Dendritic cell treated with granulocyte-macrophage colony-stimulating factor and Interleukin-4, amounts not matched to agents 40 ng/mL and 50 ng/mL, for 4 days (primary cell): ENCODE data around the gene LRRK1.

Experiments
- H3K27ac Mint-ChIP-seq: one replicate; pipeline ENCODE4 v1.8.0; 2022; ENCODE audit warnings: mild to moderate bottlenecking, mixed read lengths
- H3K27me3 Mint-ChIP-seq: one replicate; pipeline ENCODE4 v1.8.0; 2022; ENCODE audit warnings: mild to moderate bottlenecking, mixed read lengths
- H3K36me3 Mint-ChIP-seq: one replicate; pipeline ENCODE4 v1.8.0; 2022; ENCODE audit warnings: low read depth, mixed read lengths
- H3K4me1 Mint-ChIP-seq: one replicate; pipeline ENCODE4 v1.8.0; 2022; ENCODE audit warnings: low read depth, mixed read lengths
- H3K4me3 Mint-ChIP-seq: one replicate; pipeline ENCODE4 v1.8.0; 2022; ENCODE audit warnings: mild to moderate bottlenecking, moderate library complexity, mixed read lengths
- H3K9me3 Mint-ChIP-seq: one replicate; pipeline ENCODE4 v1.8.0; 2022; ENCODE audit warnings: mixed read lengths
- intact Hi-C: fragments of 100-400 bp; cut with micrococcal nuclease; formaldehyde crosslinking; loops from one replicate; pipeline ENCODE4 v1.15.0; 2022

LRRK1 gene

GRCh38 chr15:101108461-101108775 is 189.3 kb downstream of the LRRK1 start:
- no peak overlapping the region for H3K4me3 Mint-ChIP-seq
- H3K9me3 Mint-ChIP-seq: no peaks in the 10 kb centered on the region
- intact Hi-C loops: no loop called here
- peaks cover 15% of the 10 kb centered on the region for H3K27me3 Mint-ChIP-seq
- H3K36me3 Mint-ChIP-seq: no peaks in the 10 kb centered on the region
- no peak overlapping the region for H3K27ac Mint-ChIP-seq
- peaks cover 4% of the 10 kb centered on the region for H3K4me1 Mint-ChIP-seq

DNA sequence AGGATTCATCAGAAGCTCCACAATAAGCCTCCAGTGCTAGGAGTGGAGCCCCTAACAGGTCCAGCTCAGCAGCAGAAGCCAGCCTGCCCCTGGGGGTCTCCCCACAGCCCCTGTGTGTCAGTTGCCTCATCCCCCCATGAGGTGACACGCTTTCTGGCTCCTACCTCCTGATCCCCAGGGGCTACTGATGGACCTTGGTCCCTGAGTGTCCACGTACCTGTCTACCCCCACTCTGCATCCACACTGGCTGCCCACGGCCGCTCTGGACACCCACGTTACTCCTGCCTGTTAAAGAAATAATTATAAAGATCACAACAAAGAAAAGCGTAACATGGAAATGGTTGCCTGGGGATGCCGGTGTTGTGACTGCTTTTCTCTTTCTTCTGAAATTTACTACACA is 189.6 kb downstream of the LRRK1 start:
- Mint-ChIP-seq H3K27ac (no peak overlapping the region), H3K9me3 (no peaks in the 10 kb centered on the region), H3K4me3 (no peak overlapping the region), H3K4me1 (no peaks in the 10 kb centered on the region), H3K36me3 (no peaks in the 10 kb centered on the region), H3K27me3 (peaks cover 13% of the 10 kb centered on the region)
- intact Hi-C loops: no loop called here

- H3K36me3 Mint-ChIP-seq: no peaks in the 10 kb centered on the region
- no peak overlapping the region for H3K4me3 Mint-ChIP-seq
- peaks cover 8% of the 10 kb centered on the region for H3K4me1 Mint-ChIP-seq
- H3K9me3 Mint-ChIP-seq: no peaks in the 10 kb centered on the region
- H3K27ac Mint-ChIP-seq: no peak overlapping the region
- intact Hi-C loops: no loop called here
- peaks cover 24% of the 10 kb centered on the region for H3K27me3 Mint-ChIP-seq
Measured at GRCh38 chr15:101110681-101111569, 191.8 kb downstream of the LRRK1 start.

- no peaks in the 10 kb centered on the region for H3K36me3 Mint-ChIP-seq
- H3K27me3 Mint-ChIP-seq: peaks cover 20% of the 10 kb centered on the region
- H3K4me3 Mint-ChIP-seq: no peak overlapping the region
- H3K9me3 Mint-ChIP-seq: no peaks in the 10 kb centered on the region
- peaks cover 16% of the 10 kb centered on the region for H3K4me1 Mint-ChIP-seq
- no peak overlapping the region for H3K27ac Mint-ChIP-seq
- intact Hi-C loops: no loop called here
Measured at GRCh38 chr15:101111570-101112262, 192.6 kb downstream of the LRRK1 start.

DNA sequence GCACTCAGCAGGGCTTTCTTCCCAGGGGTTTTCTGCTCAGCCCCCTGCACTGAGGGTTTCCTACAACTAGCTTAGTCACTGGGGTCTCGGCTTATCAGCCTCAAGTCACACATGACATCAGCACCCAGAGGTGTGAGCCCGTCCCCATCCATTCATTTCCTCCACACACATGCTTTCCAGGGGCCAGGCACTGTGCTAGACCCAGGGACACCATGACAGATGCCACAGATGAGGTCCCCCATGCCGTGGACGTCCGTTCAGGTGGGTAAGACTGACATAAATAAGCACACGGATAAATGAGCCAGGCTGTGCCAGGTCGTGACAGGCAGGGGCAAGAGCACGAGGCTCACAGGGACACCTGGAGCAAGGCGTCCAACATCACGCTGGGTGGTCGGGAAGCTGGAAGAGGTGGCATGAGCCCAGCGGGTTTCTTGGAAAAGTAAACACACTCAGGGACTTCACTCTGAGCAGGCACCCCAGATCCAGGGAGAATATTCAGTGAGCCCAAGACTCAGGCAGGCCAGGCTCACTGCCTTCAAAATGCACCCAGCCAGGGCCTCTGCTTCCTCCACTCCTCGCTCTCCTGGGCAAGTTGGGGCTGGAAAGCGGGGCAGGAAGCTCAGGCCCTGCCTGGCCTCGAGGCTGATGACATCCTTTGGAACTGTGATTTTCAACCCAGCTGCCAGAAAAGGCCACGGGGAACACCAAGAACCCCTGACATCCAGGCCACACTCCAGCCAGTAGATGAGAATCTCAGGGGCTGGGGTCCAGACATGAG is 193.4 kb downstream of the LRRK1 start:
- Mint-ChIP-seq H3K36me3 (no peaks in the 10 kb centered on the region), H3K4me3 (no peak overlapping the region), H3K27me3 (peaks cover 19% of the 10 kb centered on the region), H3K9me3 (no peaks in the 10 kb centered on the region), H3K27ac (no peak overlapping the region), H3K4me1 (peaks cover 24% of the 10 kb centered on the region)
- intact Hi-C loops: no loop called here

DNA sequence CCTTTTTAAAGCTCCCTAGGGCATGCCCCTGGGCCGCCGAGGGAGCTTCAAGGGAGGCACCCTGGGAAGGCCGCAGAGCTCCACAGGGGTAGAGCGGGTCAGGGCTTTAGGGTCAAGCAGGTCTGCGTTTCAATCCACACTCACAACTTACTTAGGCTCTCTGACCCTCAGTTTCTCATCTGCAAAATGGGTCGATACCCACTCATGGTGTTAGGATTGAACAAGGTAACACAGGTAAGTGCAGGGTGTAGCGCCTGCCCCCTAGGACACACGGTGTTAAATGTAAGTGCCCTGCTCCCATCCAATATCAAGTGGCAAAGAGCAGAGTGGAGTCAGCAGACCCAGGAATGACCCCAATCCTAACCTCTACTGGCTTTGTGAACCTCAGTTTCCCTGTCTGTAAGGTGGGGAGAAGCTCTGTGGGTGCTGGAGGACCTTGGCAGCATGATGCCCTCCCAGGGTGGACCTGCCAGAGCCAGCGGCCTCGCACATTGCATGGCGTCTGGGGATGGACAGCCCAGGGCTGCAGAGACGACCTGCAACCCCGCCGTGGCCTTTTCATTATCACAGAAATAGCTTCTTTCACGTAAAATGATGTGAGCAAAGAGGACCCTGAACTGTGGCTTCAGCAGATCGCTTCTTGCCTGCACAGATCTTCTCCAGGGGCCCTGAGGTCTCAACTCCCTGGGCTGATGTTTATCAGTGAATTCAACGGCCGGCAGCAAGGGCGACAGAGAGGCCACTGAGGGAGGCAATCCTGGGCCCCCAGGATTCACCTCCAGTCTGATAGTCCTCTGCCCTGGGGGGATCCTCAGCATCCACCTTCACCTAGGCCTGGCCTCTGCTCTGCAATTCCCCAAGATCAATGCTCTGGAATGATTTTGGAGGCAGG is 194.2 kb downstream of the LRRK1 start:
- H3K4me3 Mint-ChIP-seq: no peak overlapping the region
- intact Hi-C loops: no loop called here
- peaks cover 19% of the 10 kb centered on the region for H3K27me3 Mint-ChIP-seq
- no peaks in the 10 kb centered on the region for H3K9me3 Mint-ChIP-seq
- no peak overlapping the region for H3K27ac Mint-ChIP-seq
- no peaks in the 10 kb centered on the region for H3K36me3 Mint-ChIP-seq
- H3K4me1 Mint-ChIP-seq: peaks cover 24% of the 10 kb centered on the region

- H3K9me3 Mint-ChIP-seq: no peaks in the 10 kb centered on the region
- no peaks in the 10 kb centered on the region for H3K36me3 Mint-ChIP-seq
- no peak overlapping the region for H3K4me3 Mint-ChIP-seq
- peaks cover 24% of the 10 kb centered on the region for H3K4me1 Mint-ChIP-seq
- no peak overlapping the region for H3K27ac Mint-ChIP-seq
- intact Hi-C loops: no loop called here
- peaks cover 21% of the 10 kb centered on the region for H3K27me3 Mint-ChIP-seq
Measured at GRCh38 chr15:101114166-101114565, 195.0 kb downstream of the LRRK1 start.

DNA sequence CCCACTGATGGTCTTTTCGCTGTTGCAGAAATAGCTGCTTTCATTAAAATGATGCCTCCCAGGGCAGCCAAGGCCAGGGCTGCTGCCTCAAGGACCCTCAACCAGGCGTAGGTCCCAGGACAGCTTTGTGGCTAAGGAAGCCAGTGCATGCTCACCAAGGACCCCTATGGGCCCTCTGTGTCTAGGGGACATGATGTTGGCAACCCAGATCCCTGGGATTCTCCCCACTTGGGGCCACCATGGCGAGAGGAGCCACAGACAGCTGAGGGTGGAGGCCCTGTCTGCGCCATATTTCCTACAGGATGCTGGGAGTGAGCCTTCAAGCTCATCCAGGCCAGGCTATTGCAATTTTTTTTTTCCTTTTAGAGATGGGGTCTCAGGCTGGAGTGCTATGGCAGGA is 195.5 kb downstream of the LRRK1 start:
- Mint-ChIP-seq H3K4me3 (no peak overlapping the region), H3K36me3 (no peaks in the 10 kb centered on the region), H3K27ac (no peak overlapping the region), H3K9me3 (no peaks in the 10 kb centered on the region), H3K4me1 (peaks cover 24% of the 10 kb centered on the region), H3K27me3 (peaks cover 21% of the 10 kb centered on the region)
- intact Hi-C loops: no loop called here

DNA sequence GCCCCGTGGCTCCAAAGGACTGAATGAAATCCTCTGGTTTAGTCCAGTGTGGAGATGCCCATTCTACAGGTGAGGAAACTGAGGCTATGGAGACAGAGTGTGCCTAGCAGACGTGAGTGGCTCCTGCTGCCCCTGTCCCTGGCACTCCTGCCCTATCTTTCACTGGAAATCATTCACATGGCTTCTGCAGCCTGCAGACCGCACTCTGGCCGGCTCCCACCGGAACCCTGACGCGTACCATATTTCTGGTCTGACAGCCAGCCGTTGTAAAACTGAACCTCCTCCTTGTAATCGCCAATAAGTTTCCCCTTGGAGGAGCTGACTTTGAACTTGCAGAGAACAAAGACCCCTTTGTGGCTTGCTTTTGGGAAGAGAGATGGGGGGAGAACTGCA is 196.2 kb downstream of the LRRK1 start:
- Mint-ChIP-seq H3K27ac (peak overlapping the region; percentile 73), H3K4me3 (no peak overlapping the region), H3K4me1 (peaks cover 24% of the 10 kb centered on the region), H3K36me3 (no peaks in the 10 kb centered on the region), H3K9me3 (no peaks in the 10 kb centered on the region), H3K27me3 (peaks cover 22% of the 10 kb centered on the region)
- intact Hi-C loops: no loop called here

- Mint-ChIP-seq H3K9me3 (no peaks in the 10 kb centered on the region), H3K27me3 (peaks cover 23% of the 10 kb centered on the region), H3K4me1 (peaks cover 28% of the 10 kb centered on the region), H3K36me3 (no peaks in the 10 kb centered on the region), H3K27ac (peak overlapping the region; percentile 73), H3K4me3 (no peak overlapping the region)
- intact Hi-C loops: no loop called here
Measured at GRCh38 chr15:101115786-101116680, 196.9 kb downstream of the LRRK1 start.

- intact Hi-C loops: no loop called here
- peak overlapping the region; percentile 73 for H3K27ac Mint-ChIP-seq
- peaks cover 33% of the 10 kb centered on the region for H3K4me1 Mint-ChIP-seq
- H3K4me3 Mint-ChIP-seq: no peak overlapping the region
- H3K36me3 Mint-ChIP-seq: no peaks in the 10 kb centered on the region
- H3K9me3 Mint-ChIP-seq: no peaks in the 10 kb centered on the region
- H3K27me3 Mint-ChIP-seq: peaks cover 18% of the 10 kb centered on the region
Measured at GRCh38 chr15:101116681-101116976, 197.5 kb downstream of the LRRK1 start.

DNA sequence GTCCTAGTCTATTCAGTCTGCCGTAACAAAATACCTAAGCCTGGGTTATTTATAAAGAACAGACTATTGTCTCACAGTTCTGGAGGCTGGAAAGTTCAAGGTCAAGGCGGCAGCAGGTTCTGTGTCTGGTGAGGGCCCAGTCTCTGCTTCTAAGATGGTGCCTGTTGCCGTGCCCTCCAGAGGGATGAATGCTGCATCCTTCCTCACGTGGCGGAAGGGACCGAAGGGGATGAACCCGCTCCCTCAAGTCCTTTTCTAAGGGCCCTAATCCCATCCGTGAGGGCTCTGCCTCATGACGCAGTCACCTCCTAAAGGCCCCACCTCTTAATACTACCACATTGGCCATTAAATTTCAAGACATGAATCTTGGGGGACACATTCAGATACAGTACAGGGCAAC is 199.0 kb downstream of the LRRK1 start:
- no peak overlapping the region for H3K27ac Mint-ChIP-seq
- peaks cover 41% of the 10 kb centered on the region for H3K4me1 Mint-ChIP-seq
- intact Hi-C loops: no loop called here
- H3K27me3 Mint-ChIP-seq: peaks cover 20% of the 10 kb centered on the region
- H3K36me3 Mint-ChIP-seq: no peaks in the 10 kb centered on the region
- H3K9me3 Mint-ChIP-seq: no peaks in the 10 kb centered on the region
- no peak overlapping the region for H3K4me3 Mint-ChIP-seq

DNA sequence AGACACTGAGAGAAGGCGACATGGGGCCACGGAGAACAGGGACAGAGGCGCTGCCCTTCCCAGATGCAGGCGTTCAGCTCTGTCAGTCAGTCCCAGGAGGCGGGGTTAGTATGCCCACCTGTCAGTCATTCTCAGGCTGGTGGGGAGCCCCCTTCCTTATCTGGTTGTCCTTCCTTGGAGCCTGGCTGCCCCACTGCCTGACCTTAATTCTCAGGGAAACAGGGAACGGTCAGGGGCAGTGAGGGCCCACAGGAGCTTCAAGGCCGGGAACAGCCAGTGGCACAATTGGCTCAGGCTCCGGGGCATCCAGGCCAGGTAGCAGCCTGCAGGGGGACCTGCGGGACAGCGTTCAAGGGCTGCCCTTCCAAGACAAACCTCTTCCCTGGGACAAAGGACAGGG is 199.5 kb downstream of the LRRK1 start:
- no peaks in the 10 kb centered on the region for H3K36me3 Mint-ChIP-seq
- H3K9me3 Mint-ChIP-seq: no peaks in the 10 kb centered on the region
- peaks cover 46% of the 10 kb centered on the region for H3K4me1 Mint-ChIP-seq
- H3K27me3 Mint-ChIP-seq: peaks cover 20% of the 10 kb centered on the region
- no peak overlapping the region for H3K4me3 Mint-ChIP-seq
- intact Hi-C loops: no loop called here
- H3K27ac Mint-ChIP-seq: no peak overlapping the region
